A673 (cell line): ENCODE results near the gene SAMD3. TPM values are rescaled to one million over a fixed set of nuclear protein-coding genes. Genes with fewer than 3 reads are reported as not detected.

Experiments used
- BruUV-seq: library from RNA; stranded (reverse); fragments of 400-500 nt; replicated peaks from 2 replicates; lab custom pipeline; 2021; lab: Mats Ljungman, UMichigan
- CTCF ChIA-PET: fragments of 300-600 bp; sonication (Branson Sonifier 250); formaldehyde crosslinking; loops from one replicate; lab custom pipeline; 2022; ENCODE audit warnings: antibody characterized with exemption; lab: Charles Lee
- POLR2A ChIA-PET: fragments of 300-600 bp; sonication (Branson Sonifier 250); formaldehyde crosslinking; loops from one replicate; lab custom pipeline; 2022; ENCODE audit warnings: antibody characterized with exemption; ENCODE audit not compliant: low non-redundant PET; lab: Charles Lee
- DNase-seq: peaks from one replicate; pipeline ENCODE4 v3.0.0-alpha.2; 2015; ENCODE audit warnings: low spot score
- H3K27ac ChIP-seq: fragments of 200-600 bp; sonication (generic); 2 replicates; pipeline ENCODE4 v1.5.1; 2016; ENCODE audit warnings: mixed run types, low read depth, mild to moderate bottlenecking, mixed read lengths, antibody characterized with exemption, low read length; ENCODE audit not compliant: poor library complexity, severe bottlenecking
- H3K27me3 ChIP-seq: fragments of 200-600 bp; sonication (generic); replicated peaks from 2 replicates; pipeline ENCODE4 v1.6.1; 2017; ENCODE audit warnings: mixed run types, low read depth, mild to moderate bottlenecking, mixed read lengths, antibody characterized with exemption, low read length; ENCODE audit not compliant: insufficient read depth, poor library complexity
- H3K36me3 ChIP-seq: fragments of 200-600 bp; sonication (generic); 2 replicates; pipeline ENCODE4 v1.6.1; 2016; ENCODE audit warnings: mixed run types, mild to moderate bottlenecking, mixed read lengths, antibody characterized with exemption, low read length; ENCODE audit not compliant: insufficient read depth, poor library complexity, severe bottlenecking
- H3K4me1 ChIP-seq: fragments of 200-600 bp; sonication (generic); 2 replicates; pipeline ENCODE4 v1.6.1; 2017; ENCODE audit warnings: mixed run types, mild to moderate bottlenecking, mixed read lengths, antibody characterized with exemption, low read length; ENCODE audit not compliant: insufficient read depth, poor library complexity, severe bottlenecking
- H3K4me3 ChIP-seq: fragments of 200-600 bp; sonication (generic); 2 replicates; pipeline ENCODE4 v1.5.1; 2016; ENCODE audit warnings: low read depth, mixed run types, mild to moderate bottlenecking, mixed read lengths, low read length; ENCODE audit not compliant: poor library complexity, severe bottlenecking
- H3K9me3 ChIP-seq: fragments of 200-600 bp; sonication (generic); 2 replicates; pipeline ENCODE4 v1.6.1; 2016; ENCODE audit warnings: mixed run types, low read depth, mild to moderate bottlenecking, mixed read lengths, antibody characterized with exemption, low read length; ENCODE audit not compliant: poor library complexity, severe bottlenecking
- EZH2 ChIP-seq: fragments of 200-600 bp; sonication (generic); IDR thresholded peaks from 2 replicates; pipeline ENCODE4 v1.6.1; 2017; ENCODE audit warnings: borderline replicate concordance, low read depth, mild to moderate bottlenecking, mixed read lengths, antibody characterized with exemption, low read length; ENCODE audit not compliant: poor library complexity, severe bottlenecking
- intact Hi-C: fragments of 100-400 bp; cut with micrococcal nuclease; formaldehyde crosslinking; loops from one replicate; pipeline ENCODE4 v1.10.0; 2022; ENCODE audit not compliant: unreplicated experiment
- total RNA-seq: library from RNA; stranded (reverse); gene quantifications from 2 replicates; pipeline ENCODE4 v1.2.3, GENCODE V29; 2021
- TF ChIP-seq, protein P1 (sequence below): fragments of 300-800, 200-600 bp; sonication (generic); conservative IDR thresholded peaks from 2 replicates; pipeline ENCODE4 v1.5.1; 2017; ENCODE audit warnings: low read depth, mild to moderate bottlenecking, antibody characterized with exemption, low read length, moderate library complexity, mixed read lengths

The SAMD3 gene
- total RNA-seq, 1 experiment from 2014 or later: not detected

DNA sequence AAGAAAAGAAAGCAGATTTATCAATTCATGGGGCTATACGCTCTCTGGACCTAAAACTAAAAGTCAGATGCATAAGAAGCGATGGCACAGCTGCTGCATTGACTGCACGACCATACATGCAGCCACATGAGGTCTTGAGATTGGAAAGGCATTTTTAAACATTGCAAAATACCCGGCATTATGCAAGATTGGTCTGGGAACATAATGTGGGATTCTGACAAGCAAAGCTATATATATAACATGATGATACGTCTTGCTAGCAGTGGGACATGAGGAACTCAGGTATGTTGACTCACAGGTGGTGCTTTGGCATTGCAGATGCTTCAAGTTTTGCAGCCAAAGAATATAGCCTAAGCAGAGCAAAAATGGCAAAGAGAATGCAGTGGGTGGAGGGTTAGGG is 55.1 kb downstream of the SAMD3 start:
- Histone ChIP-seq H3K4me1 (no peaks in the 10 kb centered on the region), H3K27ac (no peak overlapping the region), H3K9me3 (no peaks in the 10 kb centered on the region), H3K27me3 (no peaks in the 10 kb centered on the region), H3K36me3 (no peaks in the 10 kb centered on the region), H3K4me3 (no peak overlapping the region)
- ChIA-PET POLR2A (no interaction called here), CTCF (no interaction called here)
- TF ChIP-seq, protein P1, sequence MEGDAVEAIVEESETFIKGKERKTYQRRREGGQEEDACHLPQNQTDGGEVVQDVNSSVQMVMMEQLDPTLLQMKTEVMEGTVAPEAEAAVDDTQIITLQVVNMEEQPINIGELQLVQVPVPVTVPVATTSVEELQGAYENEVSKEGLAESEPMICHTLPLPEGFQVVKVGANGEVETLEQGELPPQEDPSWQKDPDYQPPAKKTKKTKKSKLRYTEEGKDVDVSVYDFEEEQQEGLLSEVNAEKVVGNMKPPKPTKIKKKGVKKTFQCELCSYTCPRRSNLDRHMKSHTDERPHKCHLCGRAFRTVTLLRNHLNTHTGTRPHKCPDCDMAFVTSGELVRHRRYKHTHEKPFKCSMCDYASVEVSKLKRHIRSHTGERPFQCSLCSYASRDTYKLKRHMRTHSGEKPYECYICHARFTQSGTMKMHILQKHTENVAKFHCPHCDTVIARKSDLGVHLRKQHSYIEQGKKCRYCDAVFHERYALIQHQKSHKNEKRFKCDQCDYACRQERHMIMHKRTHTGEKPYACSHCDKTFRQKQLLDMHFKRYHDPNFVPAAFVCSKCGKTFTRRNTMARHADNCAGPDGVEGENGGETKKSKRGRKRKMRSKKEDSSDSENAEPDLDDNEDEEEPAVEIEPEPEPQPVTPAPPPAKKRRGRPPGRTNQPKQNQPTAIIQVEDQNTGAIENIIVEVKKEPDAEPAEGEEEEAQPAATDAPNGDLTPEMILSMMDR: no peak
- no peak for TF ChIP-seq EZH2
- DNase-seq: peak; percentile 4
- no TSS peak for BruUV-seq
- intact Hi-C loops: no loop called here

DNA sequence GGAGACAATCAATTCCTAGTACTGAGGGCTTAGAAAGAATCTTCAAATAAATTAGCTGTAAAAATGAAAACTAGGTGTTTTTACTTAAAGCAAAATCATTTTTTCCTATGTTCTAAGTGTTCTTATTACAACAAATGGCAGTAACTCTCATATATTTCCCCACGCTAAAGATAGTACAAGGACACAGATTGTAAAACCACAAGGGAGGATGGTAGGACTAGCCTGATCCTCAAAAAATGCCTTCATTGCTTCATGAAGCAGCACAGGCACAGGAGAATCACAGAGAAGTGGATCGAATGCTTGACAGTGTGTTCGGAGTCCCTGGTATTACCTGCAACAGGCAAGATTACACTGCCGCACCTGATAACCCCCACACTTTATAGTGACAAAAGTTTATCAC is 58.5 kb downstream of the SAMD3 start:
- no TSS peak for BruUV-seq
- intact Hi-C loops: no loop called here
- H3K27ac ChIP-seq: no peak overlapping the region
- H3K27me3 ChIP-seq: no peaks in the 10 kb centered on the region
- ChIA-PET POLR2A (no interaction called here), CTCF (no interaction called here)
- TF ChIP-seq EZH2: no peak
- TF ChIP-seq, protein P1: no peak
- DNase-seq: no peak
- H3K9me3 ChIP-seq: no peaks in the 10 kb centered on the region
- H3K36me3 ChIP-seq: no peaks in the 10 kb centered on the region
- H3K4me3 ChIP-seq: no peak overlapping the region
- H3K4me1 ChIP-seq: peaks cover 6% of the 10 kb centered on the region

DNA sequence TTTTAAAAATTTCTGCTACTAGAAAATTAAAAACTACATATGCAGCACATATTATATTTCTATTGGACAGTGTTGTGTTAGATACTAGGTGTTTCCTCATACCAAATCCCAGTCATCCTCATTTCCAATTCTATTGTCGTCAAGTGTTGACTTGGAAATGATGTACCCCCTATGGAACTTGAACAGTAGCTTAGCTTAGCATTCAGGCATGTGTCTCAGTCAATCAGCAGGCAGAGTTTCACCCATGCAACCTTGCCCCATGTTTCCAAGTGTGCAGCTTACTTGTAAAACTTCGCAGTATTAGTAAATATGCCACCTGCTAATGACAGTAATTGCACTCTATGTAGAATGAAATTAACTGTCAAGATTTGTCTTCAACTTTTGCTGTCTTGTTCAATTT is 59.5 kb downstream of the SAMD3 start:
- TF ChIP-seq, protein P1: no peak
- TF ChIP-seq EZH2: no peak
- intact Hi-C loops: no loop called here
- CTCF ChIA-PET: no interaction called here
- Histone ChIP-seq H3K36me3 (no peaks in the 10 kb centered on the region), H3K9me3 (peaks cover 3% of the 10 kb centered on the region), H3K27ac (no peak overlapping the region), H3K4me1 (peaks cover 6% of the 10 kb centered on the region), H3K27me3 (no peaks in the 10 kb centered on the region), H3K4me3 (no peak overlapping the region)
- POLR2A ChIA-PET: no interaction called here
- no TSS peak for BruUV-seq
- no peak for DNase-seq
